Fibroblast of lung (primary cell): ENCODE results near the gene PLA2G4F. TPM values are rescaled to one million over a fixed set of nuclear protein-coding genes. Genes with fewer than 3 reads are reported as not detected.

Experiments
- DNase-seq, 2 donors: peaks; one replicate each; pipeline versions ENCODE4 v3.0.0 to v3.0.0-alpha.2; 2010; ENCODE audit warnings: low read depth in 2 of 2
- H2AFZ ChIP-seq: 2 replicates; pipeline ENCODE4 v1.5.1; 2012; ENCODE audit warnings: low read length, control low read depth, inconsistent platforms
- H3K27ac ChIP-seq: 2 replicates; pipeline ENCODE4 v1.5.1; 2011; ENCODE audit warnings: low read length, control low read depth; ENCODE audit not compliant: insufficient read depth
- H3K27me3 ChIP-seq: 2 replicates; pipeline ENCODE4 v1.5.1; 2011; ENCODE audit warnings: mild to moderate bottlenecking, low read length; ENCODE audit not compliant: control insufficient read depth, insufficient read depth
- H3K36me3 ChIP-seq: 2 replicates; pipeline ENCODE4 v1.5.1; 2011; ENCODE audit warnings: low read length; ENCODE audit not compliant: control insufficient read depth, insufficient read depth
- H3K4me1 ChIP-seq: 2 replicates; pipeline ENCODE4 v1.5.1; 2011; ENCODE audit warnings: low read length; ENCODE audit not compliant: control insufficient read depth, insufficient read depth; ENCODE audit errors: extremely low read depth
- H3K4me2 ChIP-seq: 2 replicates; pipeline ENCODE4 v1.5.1; 2011; ENCODE audit warnings: low read length, control low read depth; ENCODE audit not compliant: insufficient read depth; ENCODE audit errors: extremely low read depth
- H3K4me3 ChIP-seq, 4 experiments: fragments of 200-600 bp in 1 of 4; sonication (generic) in 1 of 4; replicated peaks in 1 of 4; 2 replicates each; pipeline ENCODE4 v1.5.1; 2011 to 2016; ENCODE audit warnings: low read length in 4 of 4, low read depth in 3 of 4, mild to moderate bottlenecking in 3 of 4, control low read depth in 2 of 4, inconsistent platforms in 1 of 4, mixed read lengths in 1 of 4; ENCODE audit not compliant: insufficient read depth in 1 of 4; ENCODE audit errors: control extremely low read depth in 1 of 4
- H3K79me2 ChIP-seq: 2 replicates; pipeline ENCODE4 v1.5.1; 2012; ENCODE audit warnings: mild to moderate bottlenecking, low read length, inconsistent platforms; ENCODE audit not compliant: control insufficient read depth, insufficient read depth
- H3K9ac ChIP-seq: 2 replicates; pipeline ENCODE4 v1.5.1; 2011; ENCODE audit warnings: mild to moderate bottlenecking, low read length, control low read depth; ENCODE audit not compliant: insufficient read depth
- H3K9me3 ChIP-seq: 2 replicates; pipeline ENCODE4 v1.5.1; 2012; ENCODE audit warnings: low read depth, low read length; ENCODE audit not compliant: control insufficient read depth, insufficient read depth
- H4K20me1 ChIP-seq: 2 replicates; pipeline ENCODE4 v1.5.1; 2011; ENCODE audit warnings: low read length; ENCODE audit not compliant: control insufficient read depth, insufficient read depth; ENCODE audit errors: extremely low read depth
- CTCF ChIP-seq, 2 donors: IDR thresholded peaks in 1 of 2; conservative IDR thresholded peaks in 1 of 2; 1 replicate in 1 of 2; 2 replicates in 1 of 2; pipeline ENCODE4 v1.5.1; 2011 to 2012; ENCODE audit warnings: low read length in 2 of 2, control low read depth in 1 of 2, inconsistent platforms in 1 of 2, low read depth in 1 of 2, mild to moderate bottlenecking in 1 of 2
- EZH2 ChIP-seq: IDR thresholded peaks from 2 replicates; pipeline ENCODE4 v1.5.1; 2012; ENCODE audit warnings: low read length, control low read depth, mild to moderate bottlenecking; ENCODE audit errors: missing control alignments
- polyA plus RNA-seq, 2 donors: library from polyadenylated mRNA; depleted of rRNA in 1 of 2; stranded (reverse) in 1 of 2; unstranded in 1 of 2; fragments of >200 nt; gene quantifications; 2 replicates each; pipeline ENCODE4 v1.2.1, GENCODE V29; 2011 to 2012; ENCODE audit warnings: missing spikeins in 1 of 2
- total RNA-seq: library from RNA; depleted of rRNA; stranded (reverse); fragments of >200 nt; gene quantifications from 2 replicates; pipeline ENCODE4 v1.2.1, GENCODE V29; 2014

PLA2G4F gene
- total and polyA plus RNA-seq, 2 donors (not counting 1 experiment from before 2014, with no cell fraction given), result not detected

DNA sequence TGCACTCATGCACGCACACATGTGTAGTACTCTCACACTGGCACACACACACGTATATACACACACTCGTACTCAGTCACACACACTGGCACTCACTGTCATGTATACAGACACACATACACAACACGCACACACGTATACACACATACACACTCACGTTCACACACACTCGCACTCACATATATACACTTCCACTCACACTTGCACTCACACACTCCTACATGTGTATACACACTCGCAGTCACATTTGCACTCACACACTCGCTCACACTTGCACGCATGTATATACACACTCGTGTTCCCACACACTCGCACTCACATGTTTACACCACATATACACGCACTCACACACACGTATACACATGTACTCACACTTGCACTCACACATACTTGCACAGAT lies 1.5 kb downstream of the PLA2G4F start:
- TF ChIP-seq CTCF (conservative IDR thresholded peaks at IDR 0.05 in 1 of 2, IDR thresholded peaks at IDR 0.05 in 1 of 2; ENCODE audit: low read depth in 1 of 2, low read length in 2 of 2) (no peak), EZH2 (no peak)
- Histone ChIP-seq H3K27ac (no peak overlapping the region), H3K4me2 (no peak overlapping the region), H3K36me3 (peaks cover 11% of the 10 kb centered on the region), H3K9me3 (no peaks in the 10 kb centered on the region), H3K4me1 (peaks cover 2% of the 10 kb centered on the region), H2AFZ (no peak overlapping the region), H4K20me1 (no peaks in the 10 kb centered on the region), H3K4me3 (no peak overlapping the region), H3K27me3 (peaks cover 5% of the 10 kb centered on the region), H3K9ac (no peak overlapping the region), H3K79me2 (no peaks in the 10 kb centered on the region)
- no peak for DNase-seq

DNA sequence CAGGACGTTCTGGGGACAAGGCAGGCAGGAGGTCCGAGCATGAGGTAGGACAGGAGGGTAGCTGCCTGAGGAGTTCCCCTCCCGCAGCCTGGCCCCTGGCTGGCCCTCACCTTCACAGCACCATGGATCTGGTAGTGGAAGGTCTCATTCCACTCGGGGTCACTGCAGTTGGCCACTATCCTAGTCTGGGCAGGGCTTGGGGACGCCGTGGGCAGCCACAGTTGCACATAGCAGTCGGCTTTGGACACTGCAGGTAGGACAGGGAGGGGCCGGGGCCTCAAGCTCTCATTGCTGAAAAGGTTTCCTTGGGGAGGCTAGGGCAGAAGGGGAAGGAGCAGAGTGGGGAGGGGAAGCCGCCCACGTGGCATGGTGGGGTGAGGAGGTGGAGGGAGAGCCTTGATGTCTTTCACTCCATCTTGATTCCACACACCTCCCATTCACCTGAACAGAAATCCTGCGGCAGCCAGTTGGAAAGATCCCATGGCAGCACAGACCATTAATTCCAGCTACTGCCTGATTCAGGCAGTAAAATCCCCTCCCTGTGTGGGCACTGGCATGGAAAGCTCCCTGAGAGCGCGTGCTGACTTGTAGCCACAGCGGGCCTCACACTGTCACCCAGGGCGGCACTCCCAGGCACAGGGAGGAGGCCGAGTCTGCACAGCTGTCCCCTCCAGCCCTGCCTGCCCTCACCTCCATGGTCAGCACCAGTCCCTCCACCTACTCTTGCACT lies 2.1 kb downstream of the PLA2G4F start:
- TF ChIP-seq CTCF (conservative IDR thresholded peaks at IDR 0.05 in 1 of 2, IDR thresholded peaks at IDR 0.05 in 1 of 2; ENCODE audit: low read depth in 1 of 2, low read length in 2 of 2) (no peak), EZH2 (no peak)

GRCh38 chr15:42153874-42154211 lies 2.6 kb downstream of the PLA2G4F start:
- Histone ChIP-seq H3K9me3 (no peaks in the 10 kb centered on the region), H3K36me3 (peaks cover under 1% of the 10 kb centered on the region), H3K79me2 (no peaks in the 10 kb centered on the region), H3K9ac (no peak overlapping the region), H3K27me3 (peaks cover 8% of the 10 kb centered on the region), H3K27ac (no peak overlapping the region), H4K20me1 (no peaks in the 10 kb centered on the region), H3K4me2 (no peak overlapping the region), H2AFZ (no peak overlapping the region), H3K4me1 (peaks cover 2% of the 10 kb centered on the region), H3K4me3 (no peak overlapping the region)
- TF ChIP-seq CTCF (conservative IDR thresholded peaks at IDR 0.05 in 1 of 2, IDR thresholded peaks at IDR 0.05 in 1 of 2; ENCODE audit: low read depth in 1 of 2, low read length in 2 of 2), result no peak
- DNase-seq, result no peak

More for the DNA sequence above, 2.1 kb downstream of the PLA2G4F start:
- Histone ChIP-seq H3K4me2 (no peak overlapping the region), H3K9me3 (no peaks in the 10 kb centered on the region), H3K36me3 (peaks cover 6% of the 10 kb centered on the region), H3K4me1 (peaks cover 2% of the 10 kb centered on the region), H3K27me3 (peaks cover 5% of the 10 kb centered on the region), H3K9ac (no peak overlapping the region), H3K27ac (no peak overlapping the region), H3K4me3 (no peak overlapping the region), H3K79me2 (no peaks in the 10 kb centered on the region), H2AFZ (no peak overlapping the region), H4K20me1 (no peaks in the 10 kb centered on the region)
- no peak for DNase-seq
